Body of pancreas (tissue), 4 donors: ENCODE measurements around the gene SMG7. TPM values are rescaled to one million over a fixed set of nuclear protein-coding genes. Genes with fewer than 3 reads are reported as not detected.
A peak's percentile ranks its signal among the peaks of the same experiment; 100 is the strongest.

ENCODE experiments used
- ATAC-seq: fragments of 150-250 bp; one replicate; pipeline ENCODE4 v1.9.1; 2016
- DNase-seq, 4 donors: peaks; one replicate each; pipeline ENCODE4 v3.0.0-alpha.2; 2019
- H3K27ac ChIP-seq, 4 donors: fragments of 200-600 bp; sonication (generic); 1 replicate in 3 of 4; 2 replicates in 1 of 4; pipeline versions ENCODE4 v1.5.1 to v1.6.1; 2016 to 2019; ENCODE audit warnings: mild to moderate bottlenecking in 1 of 4, mixed read lengths in 1 of 4, moderate library complexity in 1 of 4
- H3K27me3 ChIP-seq, 2 donors: fragments of 200-600 bp; sonication (generic); one replicate each; pipeline ENCODE4 v1.6.0; 2016; ENCODE audit warnings: mild to moderate bottlenecking in 1 of 2
- H3K36me3 ChIP-seq, 2 donors: fragments of 200-600 bp; sonication (generic); replicated peaks in 1 of 2; 2 replicates each; pipeline ENCODE4 v1.5.1; 2016; ENCODE audit warnings: low read depth in 2 of 2; ENCODE audit not compliant: insufficient read depth in 1 of 2
- H3K4me1 ChIP-seq: fragments of 200-600 bp; sonication (generic); one replicate; pipeline ENCODE4 v1.6.0; 2016
- H3K4me3 ChIP-seq, 2 donors: fragments of 200-600 bp; sonication (generic); 1 replicate in 1 of 2; 2 replicates in 1 of 2; pipeline ENCODE4 v1.5.1; 2016 to 2019
- H3K9me3 ChIP-seq, 3 donors: fragments of 200-600 bp; sonication (generic); 1 replicate in 2 of 3; 2 replicates in 1 of 3; pipeline ENCODE4 v1.5.1; 2016
- POLR2A ChIP-seq, 3 donors: fragments of 450-650 bp; IDR thresholded peaks; one replicate each; pipeline ENCODE4 v1.6.1; 2016; ENCODE audit warnings: antibody characterized with exemption in 3 of 3, mild to moderate bottlenecking in 2 of 3
- WGBS, 2 donors: methylation state at CpG; one replicate each; pipeline ENCODE4 v1.1.5; 2017; 5-methylcytosine and 5-hydroxymethylcytosine counted together
- intact Hi-C: fragments of 100-400 bp; cut with DNase I; formaldehyde crosslinking; loops from one replicate; pipeline ENCODE4 v1.15.1; 2023
- total RNA-seq, 2 donors: library from RNA; depleted of rRNA; stranded (reverse); fragments of >200 nt; gene quantifications; one replicate each; pipeline ENCODE4 v1.1.0, GENCODE V29; 2016
- TF ChIP-seq, protein P1 (sequence below), 7 experiments: fragments of 450-650 bp in 4 of 7; fragments of 200-600 bp in 3 of 7; sonication (generic) in 3 of 7; IDR thresholded peaks; one replicate each; pipeline ENCODE4 v1.5.1; 2016 to 2019; ENCODE audit warnings: antibody characterized with exemption in 7 of 7

The SMG7 gene
- total RNA-seq, 2 donors from 2014 or later, result 22.4 to 34.2 TPM

DNA sequence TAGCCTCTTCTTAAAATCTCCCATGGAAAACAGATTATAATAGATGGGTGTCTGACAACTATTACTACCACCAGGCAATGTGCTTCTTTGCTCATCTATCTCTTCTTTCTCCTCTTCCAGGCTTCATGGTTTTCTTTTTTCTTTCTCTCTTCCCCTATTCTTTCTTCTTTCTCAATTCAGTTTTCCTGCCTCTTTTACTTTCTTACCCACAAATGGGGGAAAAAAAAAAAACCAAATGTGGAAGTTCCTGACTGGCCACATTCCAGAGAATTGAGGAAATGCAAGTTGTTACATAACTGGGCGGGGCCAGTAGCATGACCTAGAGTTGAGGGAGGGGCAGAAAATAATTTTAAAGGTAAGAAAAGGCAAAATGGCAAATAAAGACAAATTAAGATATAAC lies 10.9 kb upstream of the SMG7 start:
- DNase-seq (peak in 3 of 4 donors; percentile 7 to 37 (median 13)), ATAC-seq (no peak)
- TF ChIP-seq POLR2A (IDR thresholded peaks at IDR 0.05), result no peak
- TF ChIP-seq, protein P1, sequence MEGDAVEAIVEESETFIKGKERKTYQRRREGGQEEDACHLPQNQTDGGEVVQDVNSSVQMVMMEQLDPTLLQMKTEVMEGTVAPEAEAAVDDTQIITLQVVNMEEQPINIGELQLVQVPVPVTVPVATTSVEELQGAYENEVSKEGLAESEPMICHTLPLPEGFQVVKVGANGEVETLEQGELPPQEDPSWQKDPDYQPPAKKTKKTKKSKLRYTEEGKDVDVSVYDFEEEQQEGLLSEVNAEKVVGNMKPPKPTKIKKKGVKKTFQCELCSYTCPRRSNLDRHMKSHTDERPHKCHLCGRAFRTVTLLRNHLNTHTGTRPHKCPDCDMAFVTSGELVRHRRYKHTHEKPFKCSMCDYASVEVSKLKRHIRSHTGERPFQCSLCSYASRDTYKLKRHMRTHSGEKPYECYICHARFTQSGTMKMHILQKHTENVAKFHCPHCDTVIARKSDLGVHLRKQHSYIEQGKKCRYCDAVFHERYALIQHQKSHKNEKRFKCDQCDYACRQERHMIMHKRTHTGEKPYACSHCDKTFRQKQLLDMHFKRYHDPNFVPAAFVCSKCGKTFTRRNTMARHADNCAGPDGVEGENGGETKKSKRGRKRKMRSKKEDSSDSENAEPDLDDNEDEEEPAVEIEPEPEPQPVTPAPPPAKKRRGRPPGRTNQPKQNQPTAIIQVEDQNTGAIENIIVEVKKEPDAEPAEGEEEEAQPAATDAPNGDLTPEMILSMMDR (IDR thresholded peaks at IDR 0.05), result no peak
- Histone ChIP-seq H3K27ac (no peak overlapping the region), H3K27me3 (no peaks in the 10 kb centered on the region), H3K4me1 (no peaks in the 10 kb centered on the region), H3K4me3 (no peak overlapping the region), H3K36me3 (no peaks in the 10 kb centered on the region), H3K9me3 (no peaks in the 10 kb centered on the region)
- intact Hi-C loops, result loop anchor here (10.0 kb wide), 1 partner anchor 163 kb away; no protein-coding TSS in a partner anchor
- WGBS, 2 donors, result 58 to 76% methylated on average over 1 of the region's 1 CpG

DNA sequence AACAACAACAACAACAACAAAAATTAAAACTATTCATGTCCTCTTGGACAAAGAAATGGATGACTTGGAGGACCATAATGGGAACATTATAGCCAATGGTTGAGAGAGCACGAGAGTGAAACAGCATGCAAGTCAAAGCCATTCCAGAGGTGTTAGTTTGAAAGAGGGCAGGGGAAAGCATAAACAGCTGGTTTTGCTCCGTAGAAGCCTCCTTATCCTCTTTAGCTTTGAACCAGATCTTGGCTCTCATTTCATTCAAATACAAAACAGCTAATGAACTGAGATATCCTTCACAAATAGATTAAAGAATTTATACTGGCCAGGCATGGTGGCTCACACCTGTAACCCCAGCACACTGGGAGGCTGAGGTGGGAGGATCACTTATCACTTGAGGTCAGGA lies 8.7 kb upstream of the SMG7 start:
- Histone ChIP-seq H3K36me3 (no peaks in the 10 kb centered on the region), H3K27me3 (no peaks in the 10 kb centered on the region), H3K27ac (no peak overlapping the region), H3K4me1 (no peaks in the 10 kb centered on the region), H3K9me3 (no peaks in the 10 kb centered on the region), H3K4me3 (no peak overlapping the region)
- 50 to 53% methylated on average over 2 of the region's 2 CpGs for WGBS, 2 donors
- TF ChIP-seq, protein P1 (IDR thresholded peaks at IDR 0.05), result no peak
- TF ChIP-seq POLR2A (IDR thresholded peaks at IDR 0.05), result no peak
- intact Hi-C loops, result loop anchor here (10.0 kb wide), 1 partner anchor 161 kb away; no protein-coding TSS in a partner anchor
- no peak for ATAC-seq
- DNase-seq, result no peak

DNA sequence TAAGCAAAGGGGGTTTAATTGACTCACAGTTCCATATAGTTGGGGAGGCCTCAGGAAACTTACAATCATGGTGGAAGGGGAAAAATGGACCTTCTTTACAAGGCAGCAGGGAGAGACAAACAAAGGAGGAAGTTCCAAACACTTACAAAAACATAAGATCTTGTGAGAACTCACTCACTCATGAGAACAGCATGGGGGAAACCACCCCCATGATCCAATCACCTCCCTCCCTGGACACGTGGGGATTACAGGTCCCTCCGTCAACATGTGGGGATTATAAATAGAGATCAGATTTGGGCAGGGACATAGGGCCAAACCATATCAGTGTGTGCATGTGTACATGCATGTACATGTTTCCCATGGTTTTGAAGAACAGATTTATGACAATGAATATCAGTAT lies 5.5 kb upstream of the SMG7 start:
- Histone ChIP-seq H3K4me1 (no peaks in the 10 kb centered on the region), H3K27ac (no peak overlapping the region), H3K9me3 (no peaks in the 10 kb centered on the region), H3K4me3 (no peak overlapping the region), H3K36me3 (no peaks in the 10 kb centered on the region), H3K27me3 (no peaks in the 10 kb centered on the region)
- no peak for DNase-seq
- no peak for TF ChIP-seq POLR2A (IDR thresholded peaks at IDR 0.05)
- TF ChIP-seq, protein P1 (IDR thresholded peaks at IDR 0.05), result no peak
- 36 to 63% methylated on average over 2 of the region's 2 CpGs for WGBS, 2 donors
- intact Hi-C loops, result loop anchor here (10.0 kb wide), 1 partner anchor 158 kb away; no protein-coding TSS in a partner anchor
- no peak for ATAC-seq

DNA sequence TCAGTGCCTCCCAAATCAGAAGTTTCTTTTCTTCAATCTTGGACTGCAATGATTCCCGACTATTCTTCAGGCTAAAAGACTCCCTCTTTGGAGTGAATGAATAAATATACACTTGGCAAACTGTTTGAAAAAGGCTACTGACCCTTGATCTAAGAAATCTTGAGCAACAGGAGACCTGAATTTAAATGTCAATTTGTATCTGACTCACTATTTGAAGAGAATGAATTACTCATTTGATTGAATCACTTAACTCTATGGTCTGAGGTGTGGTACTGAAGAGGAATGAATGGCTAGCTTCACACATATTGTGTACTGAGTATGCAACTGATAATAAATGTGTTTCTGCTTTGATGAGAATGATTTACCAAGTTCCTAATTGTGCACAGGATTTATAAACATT lies 4.6 kb upstream of the SMG7 start:
- DNase-seq (no peak), ATAC-seq (no peak)
- 51 to 58% methylated on average over 1 of the region's 1 CpG for WGBS, 2 donors
- Histone ChIP-seq H3K4me3 (no peak overlapping the region), H3K27me3 (no peaks in the 10 kb centered on the region), H3K36me3 (no peaks in the 10 kb centered on the region), H3K27ac (no peak overlapping the region), H3K4me1 (no peaks in the 10 kb centered on the region), H3K9me3 (no peaks in the 10 kb centered on the region)
- intact Hi-C loops, result loop anchor here (10.0 kb wide), 1 partner anchor 157 kb away; no protein-coding TSS in a partner anchor
- TF ChIP-seq, protein P1 (IDR thresholded peaks at IDR 0.05), result no peak
- no peak for TF ChIP-seq POLR2A (IDR thresholded peaks at IDR 0.05)
